Fibroblast of mammary gland (primary cell): Measurements from ENCODE around the gene AHNAK.

ENCODE experiments used
- DNase-seq: peaks from one replicate; pipeline ENCODE4 v3.0.0-alpha.2; 2010; ENCODE audit warnings: low read depth
- H3K4me3 ChIP-seq: 2 replicates; pipeline ENCODE4 v1.5.1; 2011; ENCODE audit warnings: low read depth, mild to moderate bottlenecking, low read length, moderate library complexity; ENCODE audit not compliant: control insufficient read depth
- TF ChIP-seq, protein P1 (sequence below): conservative IDR thresholded peaks from 2 replicates; pipeline ENCODE4 v1.5.1; 2011; ENCODE audit warnings: low read depth, low read length, inconsistent platforms; ENCODE audit not compliant: control insufficient read depth, insufficient read depth

The AHNAK gene

DNA sequence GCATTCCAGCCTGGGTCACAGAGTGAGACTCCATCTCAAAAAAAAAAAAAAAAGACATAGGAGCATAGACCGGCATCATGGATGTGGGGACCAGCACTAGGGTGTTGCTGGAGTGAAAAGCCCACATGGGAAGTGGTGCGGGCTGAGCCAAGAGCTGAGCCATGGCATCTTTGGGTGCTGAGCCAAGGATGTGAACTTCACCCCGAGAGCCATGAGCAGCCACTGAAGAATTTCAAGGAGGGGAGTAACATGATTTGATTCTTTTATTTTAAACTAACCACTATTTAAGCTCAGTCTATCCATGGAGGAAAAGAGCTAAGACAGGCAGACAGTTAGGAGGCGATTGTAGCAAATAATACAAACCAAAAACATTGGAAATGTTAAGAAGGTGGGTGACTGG lies 57.4 kb downstream of the AHNAK start:
- no peak overlapping the region for H3K4me3 ChIP-seq
- no peak for DNase-seq
- TF ChIP-seq, protein P1, sequence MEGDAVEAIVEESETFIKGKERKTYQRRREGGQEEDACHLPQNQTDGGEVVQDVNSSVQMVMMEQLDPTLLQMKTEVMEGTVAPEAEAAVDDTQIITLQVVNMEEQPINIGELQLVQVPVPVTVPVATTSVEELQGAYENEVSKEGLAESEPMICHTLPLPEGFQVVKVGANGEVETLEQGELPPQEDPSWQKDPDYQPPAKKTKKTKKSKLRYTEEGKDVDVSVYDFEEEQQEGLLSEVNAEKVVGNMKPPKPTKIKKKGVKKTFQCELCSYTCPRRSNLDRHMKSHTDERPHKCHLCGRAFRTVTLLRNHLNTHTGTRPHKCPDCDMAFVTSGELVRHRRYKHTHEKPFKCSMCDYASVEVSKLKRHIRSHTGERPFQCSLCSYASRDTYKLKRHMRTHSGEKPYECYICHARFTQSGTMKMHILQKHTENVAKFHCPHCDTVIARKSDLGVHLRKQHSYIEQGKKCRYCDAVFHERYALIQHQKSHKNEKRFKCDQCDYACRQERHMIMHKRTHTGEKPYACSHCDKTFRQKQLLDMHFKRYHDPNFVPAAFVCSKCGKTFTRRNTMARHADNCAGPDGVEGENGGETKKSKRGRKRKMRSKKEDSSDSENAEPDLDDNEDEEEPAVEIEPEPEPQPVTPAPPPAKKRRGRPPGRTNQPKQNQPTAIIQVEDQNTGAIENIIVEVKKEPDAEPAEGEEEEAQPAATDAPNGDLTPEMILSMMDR, result no peak

DNA sequence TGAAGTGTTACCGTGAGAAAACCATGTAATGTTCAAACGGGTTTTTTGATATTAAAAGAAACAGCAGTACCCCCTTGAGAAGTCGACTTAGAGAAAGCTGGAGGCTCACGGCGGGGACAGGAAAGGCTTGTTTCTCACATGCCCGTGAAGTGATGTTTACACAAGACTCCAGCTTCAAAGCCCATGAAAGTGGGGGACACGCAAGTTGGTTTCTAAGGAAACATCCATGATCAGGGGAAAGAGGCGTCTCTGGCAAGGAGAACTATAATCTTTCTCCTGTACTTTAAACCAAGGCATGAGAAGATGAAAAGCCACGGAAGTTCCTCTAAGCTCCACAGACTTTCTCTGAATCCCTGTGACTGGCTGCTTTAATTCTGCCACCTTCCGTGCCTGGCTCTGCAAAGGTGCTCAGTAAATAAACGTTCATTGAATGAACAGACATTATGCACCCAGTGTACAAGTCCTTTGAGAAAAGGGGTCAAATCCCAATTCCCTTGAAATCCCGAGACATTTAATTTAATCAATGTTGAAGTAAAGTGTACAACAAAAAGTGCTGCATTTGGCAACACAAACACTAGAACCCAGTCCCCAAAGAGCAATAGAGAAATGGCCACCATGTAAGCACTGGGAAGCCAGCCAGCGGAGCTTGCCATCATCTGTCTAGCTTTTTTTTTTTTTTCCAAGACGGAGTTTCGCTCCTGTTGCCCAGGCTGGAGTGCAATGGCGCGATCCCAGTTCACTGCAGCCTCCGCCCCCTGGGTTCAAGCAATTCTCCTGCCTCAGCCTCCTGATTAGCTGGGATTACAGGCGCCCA lies 58.7 kb downstream of the AHNAK start:
- no peak for DNase-seq
- TF ChIP-seq, protein P1, result no peak

DNA sequence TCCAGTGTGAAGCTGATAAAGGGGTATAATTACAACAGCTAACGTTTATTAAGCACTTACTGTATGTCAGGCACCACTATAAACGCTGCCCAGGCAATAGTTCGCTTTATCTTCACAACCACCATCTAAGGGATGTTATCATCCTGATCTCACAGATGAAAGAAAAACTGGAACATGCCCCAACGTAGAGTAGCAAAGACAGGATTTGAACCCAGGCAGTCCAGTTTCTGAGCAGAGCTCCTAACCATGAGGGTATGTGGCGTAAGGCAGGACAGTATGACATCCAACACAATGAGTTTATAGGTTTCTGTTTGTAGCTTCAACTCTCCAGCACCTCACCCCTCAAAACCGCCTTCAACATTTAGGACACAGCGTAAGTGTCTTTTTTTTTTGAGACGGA lies 59.5 kb downstream of the AHNAK start:
- TF ChIP-seq, protein P1, result no peak
- no peak for DNase-seq
- H3K4me3 ChIP-seq, result no peak overlapping the region

More for the DNA sequence above, 58.7 kb downstream of the AHNAK start:
- no peak overlapping the region for H3K4me3 ChIP-seq

DNA sequence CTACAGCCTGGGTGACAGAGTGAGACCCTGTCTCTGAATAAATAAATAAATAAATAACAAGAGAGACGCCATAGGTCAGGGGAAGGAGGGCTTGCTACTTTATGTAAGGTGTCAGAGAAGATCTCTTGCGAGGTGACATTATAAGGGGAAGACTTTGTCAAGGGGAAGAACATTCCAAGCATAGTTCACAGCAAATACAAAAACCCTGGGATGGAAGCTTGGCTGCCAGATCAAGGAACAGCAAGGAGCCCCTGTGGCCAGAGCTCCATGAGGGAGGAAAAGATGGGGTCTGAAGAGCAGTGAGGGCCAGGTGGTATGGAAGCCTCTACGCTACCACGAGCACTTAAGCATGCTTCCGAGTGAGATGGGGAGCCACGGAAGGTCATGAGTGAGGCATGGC lies 62.3 kb downstream of the AHNAK start:
- no peak for DNase-seq
- TF ChIP-seq, protein P1, result no peak
- H3K4me3 ChIP-seq, result no peak overlapping the region

DNA sequence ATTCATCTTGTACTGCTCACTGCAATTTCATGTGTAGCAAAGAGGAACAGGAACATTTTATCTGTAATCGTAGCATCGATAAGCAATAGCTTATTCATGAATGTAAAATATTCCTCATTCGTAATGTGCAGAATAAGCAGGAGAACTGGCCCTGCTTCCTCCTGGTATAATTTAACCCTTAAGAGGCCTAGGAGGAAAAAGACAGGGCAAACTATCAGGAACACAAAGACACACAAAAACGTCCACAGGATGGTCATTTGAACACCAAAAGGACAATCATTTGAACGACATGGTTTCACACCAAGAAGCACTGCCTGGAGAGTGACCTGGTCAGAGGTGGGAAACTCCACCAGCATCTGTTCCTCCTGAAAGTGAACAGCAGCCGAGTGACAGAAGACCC lies 63.9 kb downstream of the AHNAK start:
- H3K4me3 ChIP-seq, result no peak overlapping the region
- TF ChIP-seq, protein P1, result no peak
- DNase-seq, result no peak

DNA sequence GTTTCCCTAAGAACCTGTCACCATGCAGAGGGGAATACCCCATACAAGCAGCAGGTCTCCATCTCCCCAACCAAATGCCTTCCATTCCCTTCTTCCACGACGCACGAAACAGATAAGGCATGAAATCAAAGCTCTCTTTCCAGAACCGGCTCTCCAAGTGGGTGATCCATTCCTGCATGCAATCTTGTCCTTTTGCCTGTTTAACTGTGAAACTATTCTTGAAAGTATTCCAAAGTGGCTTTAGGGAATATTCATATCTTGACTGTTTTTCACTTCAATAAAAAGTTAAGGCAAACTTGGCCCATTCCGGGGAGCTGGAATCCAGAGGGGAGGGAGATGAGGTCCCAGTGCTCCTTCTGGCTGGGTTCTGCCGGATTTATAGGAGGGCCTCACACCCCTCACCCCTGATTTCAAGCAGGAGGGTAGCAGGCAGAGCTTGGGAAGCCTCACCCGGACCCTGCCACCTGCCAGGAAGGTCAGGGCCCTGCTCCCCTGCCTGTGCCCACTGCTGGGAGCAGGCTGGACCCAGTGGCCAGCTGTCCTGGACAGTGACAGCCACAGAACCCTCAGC lies 66.9 kb downstream of the AHNAK start:
- TF ChIP-seq, protein P1, result no peak
- no peak for DNase-seq
- H3K4me3 ChIP-seq, result no peak overlapping the region
